HG03342 (cell line): Measurements from ENCODE around the gene TNFAIP6.
"Not testable (repeated sequence)": the region's sequence is repeated elsewhere in the genome, so short reads cannot be mapped to it uniquely, and the experiment has no call there.

ENCODE experiments used
- ATAC-seq: cut with Tn5 transposase; IDR thresholded peaks from one replicate; pipeline ENCODE4 v1.9.1; 2021; ENCODE audit warnings: mild to moderate bottlenecking, moderate library complexity; ENCODE audit not compliant: unreplicated experiment

The TNFAIP6 gene

DNA sequence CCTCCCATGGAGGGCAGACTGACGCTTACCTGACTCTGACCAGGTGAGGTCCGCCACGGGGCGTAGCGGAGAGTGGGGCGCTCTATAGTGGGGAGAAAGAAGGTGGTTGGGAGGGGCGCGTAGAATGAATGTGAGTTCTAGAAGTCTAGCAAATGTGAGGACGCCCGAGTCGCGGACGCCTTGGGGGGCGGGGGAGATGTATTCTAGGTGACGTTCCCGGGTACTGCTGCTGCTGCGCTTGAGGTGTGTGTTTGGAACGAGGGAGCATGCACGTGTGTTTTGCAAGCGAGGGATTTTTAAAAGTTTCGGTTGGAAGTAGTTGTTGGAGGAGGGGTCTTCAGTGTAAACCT is 53.1 kb downstream of the TNFAIP6 start:
- ATAC-seq = peak; percentile 36

DNA sequence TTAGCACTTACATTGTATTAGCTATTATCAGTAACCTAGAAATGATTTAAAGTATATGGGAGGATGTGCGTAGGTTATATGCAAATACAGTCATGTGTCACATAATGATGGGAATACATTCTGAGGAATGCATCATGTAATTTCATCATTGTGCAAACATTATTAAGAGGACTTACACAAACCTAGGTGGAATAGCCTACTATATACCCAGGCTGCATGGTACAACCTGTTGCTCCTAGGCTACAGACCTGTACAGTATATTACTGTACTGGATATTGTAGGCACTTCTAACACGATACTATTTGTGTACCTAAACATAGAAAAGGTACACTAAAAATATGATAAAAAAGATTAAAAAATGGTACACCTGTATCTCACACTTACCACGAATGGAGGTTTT is 60.3 kb downstream of the TNFAIP6 start:
- ATAC-seq = no peak

DNA sequence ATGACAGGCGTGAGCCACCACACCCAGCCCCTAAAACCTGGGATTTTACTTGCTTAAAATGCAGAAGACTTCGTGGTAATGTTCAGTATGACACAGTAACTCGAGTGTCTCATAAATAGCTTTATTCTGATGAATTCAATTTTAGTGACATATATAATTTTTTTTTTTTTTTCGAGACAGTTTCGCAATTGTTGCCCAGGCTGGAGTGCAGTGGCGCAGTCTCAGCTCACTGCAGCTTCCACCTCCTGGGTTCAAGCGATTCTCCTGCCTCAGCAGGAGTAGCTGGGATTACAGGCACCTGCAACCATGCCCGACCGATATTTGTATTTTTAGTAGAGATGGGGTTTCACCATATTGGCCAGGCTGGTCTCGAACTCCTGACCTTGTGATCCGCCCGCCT is 64.3 kb downstream of the TNFAIP6 start:
- not testable (repeated sequence) for ATAC-seq

DNA sequence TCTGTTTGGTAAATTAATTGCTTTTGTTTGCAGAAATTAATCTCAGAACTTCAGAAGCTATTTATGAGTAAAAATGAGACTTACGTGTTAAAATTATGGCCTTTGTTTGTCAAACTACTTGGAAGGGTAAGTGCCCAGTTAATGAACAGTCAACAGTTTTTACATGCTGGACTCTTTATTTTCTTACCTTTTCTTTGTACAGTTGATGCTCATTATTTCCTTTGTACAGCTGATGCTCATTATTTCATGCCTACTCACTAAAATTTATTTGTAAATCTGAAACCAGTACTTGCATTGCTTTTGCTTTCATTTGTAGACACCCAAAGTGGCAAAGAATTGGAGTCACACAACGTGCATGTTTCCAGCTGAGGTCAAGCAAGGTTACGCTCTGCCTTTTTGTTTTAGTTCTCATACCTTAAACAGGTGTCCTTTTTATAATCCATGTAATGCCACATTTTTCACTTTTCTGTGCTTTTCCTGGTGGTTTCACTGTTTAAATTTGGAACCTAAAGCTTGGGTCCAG is 65.6 kb downstream of the TNFAIP6 start:
- ATAC-seq = peak; percentile 68

DNA sequence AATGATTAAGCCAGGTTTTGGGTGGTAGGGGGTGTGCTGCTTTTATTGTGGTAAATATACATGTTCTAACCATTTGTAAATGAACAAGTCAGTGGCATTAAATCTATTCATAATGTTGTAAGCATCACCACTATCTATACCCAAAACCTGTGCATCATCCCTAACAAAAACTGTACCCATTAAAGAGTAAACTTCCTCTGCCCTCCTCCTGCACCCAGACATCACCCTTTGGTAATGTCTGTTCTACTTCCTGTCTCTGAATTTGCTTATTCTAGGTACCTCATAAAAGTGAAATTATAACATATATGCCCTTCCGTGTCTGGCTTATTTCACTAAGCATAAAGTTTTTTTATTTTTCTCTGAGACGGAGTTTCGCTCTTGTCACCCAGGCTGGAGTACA is 66.4 kb downstream of the TNFAIP6 start:
- no peak for ATAC-seq
